HepG2 (cell line): ENCODE measurements around the gene PSMB10. TPM values are rescaled to one million over a fixed set of nuclear protein-coding genes. Genes with fewer than 3 reads are reported as not detected.

Experiments used
- GFI1 ChIP-seq: sonication (generic); formaldehyde crosslinking; IDR thresholded peaks from 2 replicates; pipeline ENCODE4 v1.5.0; 2020; ENCODE audit warnings: missing genetic modification reagents, mild to moderate bottlenecking, borderline replicate concordance
- MAZ ChIP-seq, 2 experiments: sonication (generic) in 1 of 2; formaldehyde crosslinking in 1 of 2; IDR thresholded peaks; 2 replicates each; pipeline versions ENCODE4 v1.5.0 to v1.6.1; 2012 to 2020; ENCODE audit warnings: low read depth in 2 of 2, mild to moderate bottlenecking in 2 of 2, borderline replicate concordance in 1 of 2, improper control_type of control experiment in 1 of 2, low read length in 1 of 2, missing genetic modification reagents in 1 of 2, moderate library complexity in 1 of 2
- RBAK ChIP-seq: sonication (generic); formaldehyde crosslinking; IDR thresholded peaks from 2 replicates; pipeline ENCODE4 v1.5.1; 2020; ENCODE audit warnings: mild to moderate bottlenecking, missing genetic modification reagents
- RCOR2 ChIP-seq: IDR thresholded peaks from 2 replicates; pipeline ENCODE4 v1.6.1; 2016; ENCODE audit warnings: missing biosample characterization, missing genetic modification reagents
- SOX13 ChIP-seq, 3 experiments: fragments of 450-650 bp in 1 of 3; sonication (generic) in 1 of 3; formaldehyde crosslinking in 1 of 3; IDR thresholded peaks in 2 of 3; conservative IDR thresholded peaks in 1 of 3; 2 replicates each; pipeline versions ENCODE4 v1.5.0 to v1.6.1; 2016 to 2020; ENCODE audit warnings: antibody characterized with exemption in 1 of 3, mild to moderate bottlenecking in 1 of 3, missing compliant biosample characterization in 1 of 3, missing genetic modification reagents in 1 of 3, moderate library complexity in 1 of 3
- TARDBP ChIP-seq: sonication (generic); formaldehyde crosslinking; IDR thresholded peaks from 2 replicates; pipeline ENCODE4 v1.8.0; 2022; ENCODE audit warnings: mild to moderate bottlenecking, missing genetic modification reagents
- TBX2 ChIP-seq: sonication (generic); formaldehyde crosslinking; IDR thresholded peaks from 2 replicates; pipeline ENCODE4 v1.5.0; 2020; ENCODE audit warnings: missing genetic modification reagents, mild to moderate bottlenecking, borderline replicate concordance
- ZBTB10 ChIP-seq: sonication (generic); formaldehyde crosslinking; IDR thresholded peaks from 2 replicates; pipeline ENCODE4 v1.4.0; 2020; ENCODE audit warnings: missing genetic modification reagents, borderline replicate concordance
- ZFY ChIP-seq: sonication (generic); formaldehyde crosslinking; IDR thresholded peaks from 2 replicates; pipeline ENCODE4 v1.4.0; 2020; ENCODE audit warnings: missing genetic modification reagents
- ZNF138 ChIP-seq: sonication (generic); formaldehyde crosslinking; IDR thresholded peaks from 2 replicates; pipeline ENCODE4 v1.5.0; 2020; ENCODE audit warnings: mild to moderate bottlenecking, low read depth, missing genetic modification reagents
- ZNF230 ChIP-seq: sonication (generic); formaldehyde crosslinking; IDR thresholded peaks from 2 replicates; pipeline ENCODE4 v1.4.0; 2020; ENCODE audit warnings: mild to moderate bottlenecking, missing genetic modification reagents
- ZNF484 ChIP-seq: sonication (generic); formaldehyde crosslinking; IDR thresholded peaks from 2 replicates; pipeline ENCODE4 v1.5.1; 2020; ENCODE audit warnings: mild to moderate bottlenecking, low read depth, missing genetic modification reagents, borderline replicate concordance
- ZNF746 ChIP-seq: sonication (generic); formaldehyde crosslinking; IDR thresholded peaks from 2 replicates; pipeline ENCODE4 v1.8.0; 2022; ENCODE audit warnings: mild to moderate bottlenecking, missing genetic modification reagents
- ZNF761 ChIP-seq: sonication (generic); formaldehyde crosslinking; conservative IDR thresholded peaks from 2 replicates; pipeline ENCODE4 v1.4.0; 2020; ENCODE audit warnings: mild to moderate bottlenecking, missing genetic modification reagents
- ZNF772 ChIP-seq: sonication (generic); formaldehyde crosslinking; IDR thresholded peaks from 2 replicates; pipeline ENCODE4 v1.5.0; 2020; ENCODE audit warnings: mild to moderate bottlenecking, missing genetic modification reagents
- ZSCAN21 ChIP-seq: sonication (generic); formaldehyde crosslinking; IDR thresholded peaks from 2 replicates; pipeline ENCODE4 v1.8.0; 2022; ENCODE audit warnings: mild to moderate bottlenecking, missing genetic modification reagents, moderate library complexity, borderline replicate concordance
- polyA plus RNA-seq, 8 experiments: library from polyadenylated mRNA; depleted of rRNA in 3 of 8; stranded (reverse) in 7 of 8; unstranded in 1 of 8; fragments of >200 nt; fragmentation: Illumina TruSeq in 4 of 8; extraction: Trizol in 4 of 8; gene quantifications; 2 replicates each; pipeline versions ENCODE4 v1.2.1 to v1.2.3, GENCODE V29; 2011 to 2016; ENCODE audit warnings: low read depth in 4 of 8, missing spikeins in 1 of 8, mixed read lengths in 1 of 8; ENCODE audit not compliant: insufficient read depth in 1 of 8
- total RNA-seq, 5 experiments: library from RNA; depleted of rRNA; stranded (reverse); fragments of >200 nt; fragmentation: Illumina TruSeq; extraction: Trizol; gene quantifications; 2 replicates each; pipeline ENCODE4 v1.2.3, GENCODE V29; 2016; ENCODE audit warnings: low read depth in 1 of 5
- TF ChIP-seq, protein P1 (sequence below): sonication (generic); formaldehyde crosslinking; IDR thresholded peaks from 2 replicates; pipeline ENCODE4 v1.4.0; 2020; ENCODE audit warnings: mild to moderate bottlenecking, missing genetic modification reagents
- TF ChIP-seq, protein P2 (sequence below): sonication (generic); formaldehyde crosslinking; IDR thresholded peaks from 2 replicates; pipeline ENCODE4 v1.4.0; 2020; ENCODE audit warnings: missing genetic modification reagents, borderline replicate concordance

Gene PSMB10
- total and polyA plus RNA-seq, 2 of the 13 experiments (the other 11 are each of a cell fraction or from before 2014, with no cell fraction given), result 12.7 to 65.9 TPM

- TF ChIP-seq, protein P1, sequence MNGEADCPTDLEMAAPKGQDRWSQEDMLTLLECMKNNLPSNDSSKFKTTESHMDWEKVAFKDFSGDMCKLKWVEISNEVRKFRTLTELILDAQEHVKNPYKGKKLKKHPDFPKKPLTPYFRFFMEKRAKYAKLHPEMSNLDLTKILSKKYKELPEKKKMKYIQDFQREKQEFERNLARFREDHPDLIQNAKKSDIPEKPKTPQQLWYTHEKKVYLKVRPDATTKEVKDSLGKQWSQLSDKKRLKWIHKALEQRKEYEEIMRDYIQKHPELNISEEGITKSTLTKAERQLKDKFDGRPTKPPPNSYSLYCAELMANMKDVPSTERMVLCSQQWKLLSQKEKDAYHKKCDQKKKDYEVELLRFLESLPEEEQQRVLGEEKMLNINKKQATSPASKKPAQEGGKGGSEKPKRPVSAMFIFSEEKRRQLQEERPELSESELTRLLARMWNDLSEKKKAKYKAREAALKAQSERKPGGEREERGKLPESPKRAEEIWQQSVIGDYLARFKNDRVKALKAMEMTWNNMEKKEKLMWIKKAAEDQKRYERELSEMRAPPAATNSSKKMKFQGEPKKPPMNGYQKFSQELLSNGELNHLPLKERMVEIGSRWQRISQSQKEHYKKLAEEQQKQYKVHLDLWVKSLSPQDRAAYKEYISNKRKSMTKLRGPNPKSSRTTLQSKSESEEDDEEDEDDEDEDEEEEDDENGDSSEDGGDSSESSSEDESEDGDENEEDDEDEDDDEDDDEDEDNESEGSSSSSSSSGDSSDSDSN, result peak; percentile 40; the same call in 1 of the 2 replicates
- TF ChIP-seq ZNF772, result peak; percentile 64; the same call in 1 of the 2 replicates
- no peak for TF ChIP-seq TARDBP
- no peak for TF ChIP-seq ZBTB10
- TF ChIP-seq ZSCAN21 (CRISPR knock-in tag), result 0 out of 2 replicates have a peak, but pooled peaks have one; percentile 21
- peak; percentile 41; the same call in 1 of the 2 replicates for TF ChIP-seq TBX2 (CRISPR knock-in tag)
- peak; percentile 54; the same call in 1 of the 2 replicates for TF ChIP-seq GFI1 (CRISPR knock-in tag)
- TF ChIP-seq, protein P2, sequence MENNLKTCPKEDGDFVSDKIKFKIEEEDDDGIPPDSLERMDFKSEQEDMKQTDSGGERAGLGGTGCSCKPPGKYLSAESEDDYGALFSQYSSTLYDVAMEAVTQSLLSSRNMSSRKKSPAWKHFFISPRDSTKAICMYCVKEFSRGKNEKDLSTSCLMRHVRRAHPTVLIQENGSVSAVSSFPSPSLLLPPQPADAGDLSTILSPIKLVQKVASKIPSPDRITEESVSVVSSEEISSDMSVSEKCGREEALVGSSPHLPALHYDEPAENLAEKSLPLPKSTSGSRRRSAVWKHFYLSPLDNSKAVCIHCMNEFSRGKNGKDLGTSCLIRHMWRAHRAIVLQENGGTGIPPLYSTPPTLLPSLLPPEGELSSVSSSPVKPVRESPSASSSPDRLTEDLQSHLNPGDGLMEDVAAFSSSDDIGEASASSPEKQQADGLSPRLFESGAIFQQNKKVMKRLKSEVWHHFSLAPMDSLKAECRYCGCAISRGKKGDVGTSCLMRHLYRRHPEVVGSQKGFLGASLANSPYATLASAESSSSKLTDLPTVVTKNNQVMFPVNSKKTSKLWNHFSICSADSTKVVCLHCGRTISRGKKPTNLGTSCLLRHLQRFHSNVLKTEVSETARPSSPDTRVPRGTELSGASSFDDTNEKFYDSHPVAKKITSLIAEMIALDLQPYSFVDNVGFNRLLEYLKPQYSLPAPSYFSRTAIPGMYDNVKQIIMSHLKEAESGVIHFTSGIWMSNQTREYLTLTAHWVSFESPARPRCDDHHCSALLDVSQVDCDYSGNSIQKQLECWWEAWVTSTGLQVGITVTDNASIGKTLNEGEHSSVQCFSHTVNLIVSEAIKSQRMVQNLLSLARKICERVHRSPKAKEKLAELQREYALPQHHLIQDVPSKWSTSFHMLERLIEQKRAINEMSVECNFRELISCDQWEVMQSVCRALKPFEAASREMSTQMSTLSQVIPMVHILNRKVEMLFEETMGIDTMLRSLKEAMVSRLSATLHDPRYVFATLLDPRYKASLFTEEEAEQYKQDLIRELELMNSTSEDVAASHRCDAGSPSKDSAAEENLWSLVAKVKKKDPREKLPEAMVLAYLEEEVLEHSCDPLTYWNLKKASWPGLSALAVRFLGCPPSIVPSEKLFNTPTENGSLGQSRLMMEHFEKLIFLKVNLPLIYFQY (CRISPR knock-in tag), result peak; percentile 77; the same call in 1 of the 2 replicates
- TF ChIP-seq RBAK (CRISPR knock-in tag), result no peak
- TF ChIP-seq MAZ (IDR thresholded peaks at IDR 0.05; ENCODE audit: borderline replicate concordance, low read depth, low read length), result 0 out of 2 replicates have a peak, but pooled peaks have one; percentile 30
- no peak for TF ChIP-seq MAZ (CRISPR knock-in tag; IDR thresholded peaks at IDR 0.05; ENCODE audit: low read depth)
- 0 out of 2 replicates have a peak, but pooled peaks have one; percentile 9 for TF ChIP-seq ZNF746 (CRISPR knock-in tag)
- TF ChIP-seq ZNF761 (CRISPR knock-in tag), result 0 out of 2 replicates have a peak, but pooled peaks have one; percentile 9
- peak; percentile 58 for TF ChIP-seq RCOR2 (CRISPR knock-in tag)
- TF ChIP-seq ZNF138 (CRISPR knock-in tag), result no peak
- TF ChIP-seq ZNF230 (CRISPR knock-in tag), result peak; percentile 4
- peak; percentile 76 for TF ChIP-seq ZFY (CRISPR knock-in tag)
- no peak for TF ChIP-seq ZNF484 (CRISPR knock-in tag)
- no peak for TF ChIP-seq SOX13 (IDR thresholded peaks at IDR 0.05)
- 0 out of 4 replicates have a peak, but pooled peaks of 1 of the 2 experiments have one; percentile 20 for TF ChIP-seq SOX13 (CRISPR knock-in tag; conservative IDR thresholded peaks at IDR 0.05 in 1 of 2, IDR thresholded peaks at IDR 0.05 in 1 of 2)
Observed at GRCh38 chr16:67969254-67970039, 32.8 kb upstream of the PSMB10 start (continued).
